Left ventricle myocardium inferior (tissue), 1 donor: ENCODE data around the gene DIPK1C. TPM values are rescaled to one million over a fixed set of nuclear protein-coding genes. Genes with fewer than 3 reads are reported as not detected.

Experiments used
- DNase-seq: peaks from one replicate; pipeline ENCODE4 v3.0.0-alpha.2; 2020
- H3K27ac ChIP-seq: fragments of 200-600 bp; replicated peaks from 2 replicates; pipeline ENCODE4 v1.8.0; 2021
- H3K27me3 ChIP-seq: fragments of 200-600 bp; 2 replicates; pipeline ENCODE4 v1.8.0; 2021; ENCODE audit warnings: low read depth
- H3K36me3 ChIP-seq: fragments of 200-600 bp; 2 replicates; pipeline ENCODE4 v1.8.0; 2021
- H3K4me1 ChIP-seq: fragments of 200-600 bp; 2 replicates; pipeline ENCODE4 v1.8.0; 2021
- H3K4me3 ChIP-seq: fragments of 200-600 bp; 2 replicates; pipeline ENCODE4 v1.8.0; 2021; ENCODE audit warnings: mild to moderate bottlenecking, moderate library complexity
- H3K9me3 ChIP-seq: fragments of 200-600 bp; replicated peaks from 2 replicates; pipeline ENCODE4 v1.8.0; 2021
- intact Hi-C: fragments of 100-400 bp; cut with micrococcal nuclease; formaldehyde crosslinking; loops from one replicate; pipeline ENCODE4 v1.11.0; 2022
- total RNA-seq: library from RNA; stranded (reverse); fragmentation: NEBNext Ultra II Directional; extraction: Animal tissue kit (Norgen Biotek cat#: 25700); gene quantifications from one replicate; pipeline ENCODE4 v1.2.1, GENCODE V29; 2021
- TF ChIP-seq, protein P1 (sequence below): fragments of 200-600 bp; IDR thresholded peaks from 2 replicates; pipeline ENCODE4 v1.8.0; 2021; ENCODE audit warnings: antibody characterized with exemption, mild to moderate bottlenecking, borderline replicate concordance
- donor health status: DM: no; HTN: yes; CAD: no; lungs with severe emphysema.

Gene DIPK1C
- total RNA-seq, 1 donor from 2014 or later, result 6.4 TPM

DNA sequence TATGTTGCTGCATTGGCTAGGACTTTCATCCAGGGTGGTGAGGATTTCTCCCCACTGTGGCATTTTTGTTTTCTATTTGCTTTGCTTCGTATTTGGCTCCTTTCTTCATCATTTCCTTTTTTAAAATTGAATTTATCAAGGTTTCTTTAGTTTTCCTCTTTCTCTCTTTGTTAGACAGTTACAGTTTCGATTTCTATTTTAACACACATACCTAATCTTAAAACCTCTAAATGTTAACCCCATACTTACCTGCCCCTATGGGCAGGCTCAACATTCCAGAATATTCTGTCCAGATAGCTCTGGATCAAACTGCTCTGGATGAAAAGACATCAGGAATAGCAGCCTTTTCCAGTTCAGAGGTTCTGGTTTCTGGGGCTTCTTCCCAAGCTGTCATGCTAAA, 49.2 kb downstream of the DIPK1C start:
- TF ChIP-seq, protein P1, sequence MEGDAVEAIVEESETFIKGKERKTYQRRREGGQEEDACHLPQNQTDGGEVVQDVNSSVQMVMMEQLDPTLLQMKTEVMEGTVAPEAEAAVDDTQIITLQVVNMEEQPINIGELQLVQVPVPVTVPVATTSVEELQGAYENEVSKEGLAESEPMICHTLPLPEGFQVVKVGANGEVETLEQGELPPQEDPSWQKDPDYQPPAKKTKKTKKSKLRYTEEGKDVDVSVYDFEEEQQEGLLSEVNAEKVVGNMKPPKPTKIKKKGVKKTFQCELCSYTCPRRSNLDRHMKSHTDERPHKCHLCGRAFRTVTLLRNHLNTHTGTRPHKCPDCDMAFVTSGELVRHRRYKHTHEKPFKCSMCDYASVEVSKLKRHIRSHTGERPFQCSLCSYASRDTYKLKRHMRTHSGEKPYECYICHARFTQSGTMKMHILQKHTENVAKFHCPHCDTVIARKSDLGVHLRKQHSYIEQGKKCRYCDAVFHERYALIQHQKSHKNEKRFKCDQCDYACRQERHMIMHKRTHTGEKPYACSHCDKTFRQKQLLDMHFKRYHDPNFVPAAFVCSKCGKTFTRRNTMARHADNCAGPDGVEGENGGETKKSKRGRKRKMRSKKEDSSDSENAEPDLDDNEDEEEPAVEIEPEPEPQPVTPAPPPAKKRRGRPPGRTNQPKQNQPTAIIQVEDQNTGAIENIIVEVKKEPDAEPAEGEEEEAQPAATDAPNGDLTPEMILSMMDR, result no peak
- Histone ChIP-seq H3K27ac (no peak overlapping the region), H3K4me1 (peaks cover under 1% of the 10 kb centered on the region), H3K4me3 (no peak overlapping the region), H3K36me3 (no peaks in the 10 kb centered on the region), H3K9me3 (no peaks in the 10 kb centered on the region), H3K27me3 (peaks cover 9% of the 10 kb centered on the region)
- no peak for DNase-seq
- intact Hi-C loops, result no loop called here

DNA sequence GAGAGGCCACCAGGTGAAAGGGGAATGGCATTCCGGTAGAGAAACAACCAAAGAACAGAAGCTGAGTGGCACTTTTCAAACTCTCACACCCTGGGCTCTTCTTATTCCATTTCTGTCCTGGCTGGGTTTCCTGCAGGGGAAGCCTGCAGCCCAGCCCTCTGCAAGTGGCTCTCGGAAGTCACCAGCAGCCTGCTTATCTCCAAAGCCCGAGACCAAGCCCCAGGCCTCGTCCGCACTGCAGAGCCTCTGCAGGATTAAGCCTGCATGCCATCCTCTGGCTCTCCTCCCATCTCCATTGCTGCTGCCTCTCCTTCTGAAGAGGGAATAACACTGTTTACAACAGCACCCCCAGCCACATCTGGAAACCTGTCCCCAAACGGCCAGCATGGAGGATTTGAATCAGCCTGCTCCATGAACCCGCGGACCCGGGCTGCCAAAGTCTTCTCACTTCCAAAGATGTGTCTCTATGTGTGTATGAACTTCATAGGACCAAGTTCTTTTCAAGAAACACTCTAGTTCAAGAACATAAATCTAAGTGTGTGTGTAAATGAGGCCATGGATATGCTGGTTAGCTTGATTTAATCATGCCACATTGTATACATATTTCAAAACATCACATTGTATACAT, 54.2 kb downstream of the DIPK1C start:
- H3K9me3 ChIP-seq, result no peaks in the 10 kb centered on the region
- H3K4me3 ChIP-seq, result no peak overlapping the region
- TF ChIP-seq, protein P1, result no peak
- H3K4me1 ChIP-seq, result peaks cover 36% of the 10 kb centered on the region
- no peaks in the 10 kb centered on the region for H3K36me3 ChIP-seq
- no peak overlapping the region for H3K27ac ChIP-seq
- intact Hi-C loops, result no loop called here
- no peak for DNase-seq
- H3K27me3 ChIP-seq, result no peaks in the 10 kb centered on the region

DNA sequence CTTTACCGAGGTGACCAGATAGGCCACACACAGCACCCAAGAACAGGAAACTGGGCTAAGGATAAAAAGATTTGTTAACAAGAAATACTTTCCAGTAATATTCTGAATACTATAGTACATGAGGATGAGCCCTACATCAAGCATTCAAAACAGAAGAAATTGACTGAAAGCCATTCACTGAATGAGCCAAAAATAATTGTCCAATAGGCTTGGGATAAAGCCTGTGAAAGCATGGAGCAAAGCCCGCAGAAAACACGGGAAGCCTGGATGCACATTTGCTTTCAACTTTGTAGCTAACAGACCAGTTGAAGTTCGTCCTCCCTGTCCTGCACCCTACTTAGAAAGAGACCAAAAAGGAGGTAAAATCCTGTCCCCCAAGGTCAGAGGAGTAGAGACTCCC, 56.3 kb downstream of the DIPK1C start:
- Histone ChIP-seq H3K27me3 (no peaks in the 10 kb centered on the region), H3K9me3 (no peaks in the 10 kb centered on the region), H3K4me3 (no peak overlapping the region), H3K4me1 (peaks cover 47% of the 10 kb centered on the region), H3K36me3 (no peaks in the 10 kb centered on the region), H3K27ac (no peak overlapping the region)
- intact Hi-C loops, result no loop called here
- TF ChIP-seq, protein P1, result no peak
- DNase-seq, result no peak

- TF ChIP-seq, protein P1, result no peak
- Histone ChIP-seq H3K4me3 (no peak overlapping the region), H3K27me3 (no peaks in the 10 kb centered on the region), H3K9me3 (no peaks in the 10 kb centered on the region), H3K4me1 (peaks cover 48% of the 10 kb centered on the region), H3K27ac (peak overlapping the region; percentile 54), H3K36me3 (no peaks in the 10 kb centered on the region)
- peak; percentile 30 for DNase-seq
- intact Hi-C loops, result no loop called here
Observed at GRCh38 chr18:74399091-74399887, 57.8 kb downstream of the DIPK1C start.

DNA sequence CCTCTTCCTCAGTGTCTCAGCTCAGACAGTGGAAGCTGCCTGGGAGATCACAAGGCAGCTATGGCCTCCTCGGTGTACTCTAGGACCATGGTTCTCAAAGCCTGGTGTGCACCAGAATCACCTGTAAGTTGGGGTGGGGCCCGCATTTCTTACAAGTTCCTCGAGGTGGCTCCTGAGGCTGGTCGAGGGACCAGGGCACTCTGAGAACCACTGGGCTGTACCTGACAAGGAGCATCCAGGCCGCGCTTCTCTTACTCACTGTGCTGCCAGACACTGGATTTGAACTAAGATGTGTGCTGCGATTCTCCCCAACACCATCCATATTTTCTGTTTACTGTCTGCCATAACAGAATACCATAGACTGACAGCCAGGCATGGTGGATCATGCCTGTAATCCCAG, 59.5 kb downstream of the DIPK1C start:
- no peaks in the 10 kb centered on the region for H3K9me3 ChIP-seq
- no peak overlapping the region for H3K4me3 ChIP-seq
- DNase-seq, result no peak
- no peaks in the 10 kb centered on the region for H3K27me3 ChIP-seq
- TF ChIP-seq, protein P1, result no peak
- intact Hi-C loops, result no loop called here
- no peak overlapping the region for H3K27ac ChIP-seq
- peaks cover 44% of the 10 kb centered on the region for H3K4me1 ChIP-seq
- no peaks in the 10 kb centered on the region for H3K36me3 ChIP-seq
